GM23338 (cell line): Measurements from ENCODE around the gene TENM4. TPM values are rescaled to one million over a fixed set of nuclear protein-coding genes. Genes with fewer than 3 reads are reported as not detected.

Source experiments
- ATAC-seq: fragments of 200-7000 bp; cut with Tn5 transposase; 3 replicates; pipeline ENCODE4 v1.9.1; 2020
- DNase-seq: peaks from one replicate; pipeline ENCODE4 v3.0.0-alpha.2; 2015; ENCODE audit warnings: low spot score
- H2AFZ ChIP-seq: fragments of 200-600 bp; sonication (generic); 2 replicates; pipeline ENCODE4 v1.8.0; 2016; ENCODE audit warnings: antibody characterized with exemption, mild to moderate bottlenecking, moderate library complexity
- H3F3A ChIP-seq: fragments of 200-600 bp; sonication (generic); replicated peaks from 2 replicates; pipeline ENCODE4 v1.8.0; 2017; ENCODE audit warnings: antibody characterized with exemption, mixed run types, low read depth
- H3K27ac ChIP-seq: fragments of 200-600 bp; sonication (generic); 2 replicates; pipeline ENCODE4 v1.6.1; 2016; ENCODE audit warnings: low read depth
- H3K27me3 ChIP-seq: fragments of 200-600 bp; sonication (generic); 2 replicates; pipeline ENCODE4 v1.8.0; 2016; ENCODE audit warnings: mild to moderate bottlenecking, mixed run types, moderate library complexity; ENCODE audit not compliant: insufficient read depth
- H3K36me3 ChIP-seq: fragments of 200-600 bp; sonication (generic); 2 replicates; pipeline ENCODE4 v1.8.0; 2016; ENCODE audit warnings: mild to moderate bottlenecking; ENCODE audit not compliant: insufficient read depth
- H3K4me1 ChIP-seq: fragments of 200-600 bp; sonication (generic); 2 replicates; pipeline ENCODE4 v1.8.0; 2016; ENCODE audit warnings: mild to moderate bottlenecking, moderate library complexity; ENCODE audit not compliant: insufficient read depth
- H3K4me2 ChIP-seq: fragments of 200-600 bp; sonication (generic); 2 replicates; pipeline ENCODE4 v1.7.1; 2017; ENCODE audit warnings: mixed run types
- H3K4me3 ChIP-seq: fragments of 200-600 bp; sonication (generic); 2 replicates; pipeline ENCODE4 v1.6.1; 2016; ENCODE audit warnings: mixed run types
- H3K79me2 ChIP-seq: fragments of 200-600 bp; sonication (generic); replicated peaks from 2 replicates; pipeline ENCODE4 v1.8.0; 2017; ENCODE audit warnings: mild to moderate bottlenecking; ENCODE audit not compliant: insufficient read depth
- H3K9me2 ChIP-seq: fragments of 200-600 bp; sonication (generic); 2 replicates; pipeline ENCODE4 v1.8.0; 2017; ENCODE audit not compliant: insufficient read depth
- H4K20me1 ChIP-seq: fragments of 200-600 bp; sonication (generic); replicated peaks from 2 replicates; pipeline ENCODE4 v1.8.0; 2017; ENCODE audit warnings: mild to moderate bottlenecking; ENCODE audit not compliant: insufficient read depth
- H3K27ac Mint-ChIP-seq: 2 replicates; pipeline ENCODE4 v1.8.0; 2020; ENCODE audit warnings: inconsistent platforms, mild to moderate bottlenecking, moderate library complexity, mixed read lengths
- H3K27me3 Mint-ChIP-seq: 3 replicates; pipeline ENCODE4 v1.8.0; 2022; ENCODE audit warnings: low read depth, mild to moderate bottlenecking, moderate library complexity, mixed read lengths, inconsistent platforms; ENCODE audit not compliant: insufficient read depth, poor library complexity
- H3K36me3 Mint-ChIP-seq: 3 replicates; pipeline ENCODE4 v1.8.0; 2021; ENCODE audit warnings: low read depth, mild to moderate bottlenecking, inconsistent platforms, moderate library complexity, mixed read lengths
- H3K4me1 Mint-ChIP-seq: 3 replicates; pipeline ENCODE4 v1.8.0; 2020; ENCODE audit warnings: mild to moderate bottlenecking, inconsistent platforms, mixed read lengths
- H3K4me3 Mint-ChIP-seq: 3 replicates; pipeline ENCODE4 v1.8.0; 2021; ENCODE audit warnings: moderate library complexity, mild to moderate bottlenecking, inconsistent platforms, mixed read lengths
- H3K9me3 Mint-ChIP-seq: 3 replicates; pipeline ENCODE4 v1.8.0; 2020; ENCODE audit warnings: moderate library complexity, mild to moderate bottlenecking, inconsistent platforms, mixed read lengths
- CREB1 ChIP-seq: fragments of 250-450 bp; sonication (Bioruptor Pico); IDR thresholded peaks from 2 replicates; pipeline ENCODE4 v1.5.0; 2020; ENCODE audit warnings: low read depth, mild to moderate bottlenecking, moderate library complexity
- CTCF ChIP-seq, 2 experiments: fragments of 200-600 bp in 1 of 2; sonication (generic) in 1 of 2; conservative IDR thresholded peaks; 2 replicates each; pipeline versions ENCODE4 v1.5.1 to v1.6.1; 2016 to 2017; ENCODE audit warnings: antibody characterized with exemption in 2 of 2, low read depth in 2 of 2, mild to moderate bottlenecking in 2 of 2, moderate library complexity in 1 of 2
- EZH2 ChIP-seq: fragments of 200-600 bp; sonication (generic); IDR thresholded peaks from one replicate; pipeline ENCODE4 v1.8.0; 2017; ENCODE audit warnings: antibody characterized with exemption, mild to moderate bottlenecking, low read depth; ENCODE audit not compliant: unreplicated experiment
- EZH2phosphoT487 ChIP-seq: fragments of 200-600 bp; sonication (generic); IDR thresholded peaks from one replicate; pipeline ENCODE4 v1.8.1; 2018; ENCODE audit warnings: antibody characterized with exemption; ENCODE audit not compliant: unreplicated experiment
- JUNB ChIP-seq: IDR thresholded peaks from one replicate; pipeline ENCODE4 v1.6.1; 2016; ENCODE audit warnings: antibody characterized with exemption; ENCODE audit not compliant: unreplicated experiment
- NANOG ChIP-seq: IDR thresholded peaks from 2 replicates; pipeline ENCODE4 v1.6.1; 2016; ENCODE audit warnings: antibody characterized with exemption, borderline replicate concordance
- POLR2AphosphoS5 ChIP-seq: IDR thresholded peaks from 2 replicates; pipeline ENCODE4 v1.6.1; 2016; ENCODE audit warnings: antibody characterized with exemption, low read depth
- REST ChIP-seq: IDR thresholded peaks from one replicate; pipeline ENCODE4 v1.6.1; 2018; ENCODE audit warnings: antibody characterized with exemption; ENCODE audit not compliant: unreplicated experiment
- STAT1 ChIP-seq: IDR thresholded peaks from one replicate; pipeline ENCODE4 v1.6.1; 2016; ENCODE audit warnings: antibody characterized with exemption; ENCODE audit not compliant: unreplicated experiment
- ZNF331 ChIP-seq: fragments of 250-450 bp; sonication (Bioruptor Pico); IDR thresholded peaks from 2 replicates; pipeline ENCODE4 v1.5.0; 2020; ENCODE audit warnings: low read depth, mild to moderate bottlenecking, moderate library complexity
- ZNF462 ChIP-seq: fragments of 250-450 bp; sonication (Bioruptor Pico); IDR thresholded peaks from 2 replicates; pipeline ENCODE4 v1.5.0; 2020; ENCODE audit warnings: mild to moderate bottlenecking, moderate library complexity
- polyA plus RNA-seq: library from polyadenylated mRNA; unstranded; fragments of >200 nt; fragmentation: Nextera tagmentation; extraction: Ambion mirVana; gene quantifications from 2 replicates; pipeline ENCODE4 v1.2.1, GENCODE V29; 2016
- total RNA-seq: library from RNA; depleted of rRNA; stranded (reverse); fragments of >200 nt; shearing (Covaris generic); gene quantifications from 2 replicates; pipeline ENCODE4 v1.2.3, GENCODE V29; 2014

The TENM4 gene
- total and polyA plus RNA-seq, 2 experiments from 2014 or later, result 7.3 TPM

- TF ChIP-seq ZNF462 (CRISPR knock-in tag) (no peak), CREB1 (no peak), STAT1 (no peak), NANOG (no peak), POLR2AphosphoS5 (no peak)
Observed at GRCh38 chr11:79082907-79083306, 357.9 kb downstream of the TENM4 start (continued).

DNA sequence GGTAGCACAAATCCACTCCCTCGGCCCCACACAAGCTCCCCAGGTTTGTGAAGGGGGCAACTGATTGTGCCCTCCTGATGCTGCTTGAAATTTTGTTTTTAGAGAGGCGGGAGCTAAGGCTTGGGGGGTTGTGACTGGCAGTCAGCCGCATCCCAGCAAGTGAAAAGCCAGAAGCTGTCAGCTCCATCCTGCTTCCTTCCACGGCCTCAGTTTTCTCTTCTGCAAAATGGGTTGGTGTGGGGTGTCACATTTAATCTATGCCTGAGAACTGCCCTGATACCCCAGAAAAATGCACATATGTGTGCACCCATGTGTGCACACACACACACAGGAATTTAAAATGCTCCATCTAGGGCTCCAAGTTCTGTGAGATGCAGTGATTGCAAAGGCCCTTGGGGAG lies 358.6 kb downstream of the TENM4 start:
- Histone ChIP-seq H3K36me3 (no peaks in the 10 kb centered on the region), H3K79me2 (no peaks in the 10 kb centered on the region), H4K20me1 (no peaks in the 10 kb centered on the region), H3K4me1 (0 out of 2 replicates have a peak, but pooled peaks cover 3% of the 10 kb centered on the region), H2AFZ (no peak overlapping the region), H3K4me3 (no peak overlapping the region), H3K27me3 (no peaks in the 10 kb centered on the region), H3K27ac (no peak overlapping the region), H3F3A (no peaks in the 10 kb centered on the region), H3K9me2 (no peaks in the 10 kb centered on the region), H3K4me2 (no peak overlapping the region)
- H3K27ac Mint-ChIP-seq, result no peak overlapping the region
- no peaks in the 10 kb centered on the region for H3K9me3 Mint-ChIP-seq
- peaks cover 3% of the 10 kb centered on the region for H3K27me3 Mint-ChIP-seq
- H3K4me3 Mint-ChIP-seq, result no peak overlapping the region
- no peak for DNase-seq
- H3K36me3 Mint-ChIP-seq, result no peaks in the 10 kb centered on the region
- H3K4me1 Mint-ChIP-seq, result peaks cover 15% of the 10 kb centered on the region
- no peak for ATAC-seq
- no peak for TF ChIP-seq NANOG
- no peak for TF ChIP-seq JUNB
- TF ChIP-seq POLR2AphosphoS5, result no peak
- TF ChIP-seq REST, result no peak
- no peak for TF ChIP-seq ZNF331 (CRISPR knock-in tag)
- no peak for TF ChIP-seq CTCF (conservative IDR thresholded peaks at IDR 0.05; ENCODE audit: low read depth in 2 of 2)
- no peak for TF ChIP-seq EZH2
- no peak for TF ChIP-seq EZH2phosphoT487
